WTC11 (cell line): ENCODE measurements around the gene SOCS6. TPM values are rescaled to one million over a fixed set of nuclear protein-coding genes. Genes with fewer than 3 reads are reported as not detected.

Experiments used
- ATAC-seq: fragments of 200-7000 bp; cut with Tn5 transposase; 2 replicates; pipeline ENCODE4 v1.10.0; 2021; ENCODE audit warnings: mild to moderate bottlenecking, moderate library complexity
- CTCF ChIA-PET: fragments of 300-600 bp; sonication (Branson Sonifier 250); formaldehyde crosslinking; loops from one replicate; lab custom pipeline; 2021; ENCODE audit warnings: antibody characterized with exemption; lab: Charles Lee
- POLR2A ChIA-PET: fragments of 350-600 bp; sonication (Branson Sonifier 250); formaldehyde crosslinking; loops from one replicate; lab custom pipeline; 2021; ENCODE audit warnings: antibody characterized with exemption; lab: Charles Lee
- DNase-seq: peaks from one replicate; pipeline ENCODE4 v3.0.0; 2021; ENCODE audit warnings: low spot score
- H3K27ac Mint-ChIP-seq: 2 replicates; pipeline ENCODE4 v1.8.0; 2021; ENCODE audit warnings: mixed read lengths
- H3K27me3 Mint-ChIP-seq: 2 replicates; pipeline ENCODE4 v1.8.0; 2021; ENCODE audit warnings: low read depth, mild to moderate bottlenecking, moderate library complexity, mixed read lengths
- H3K36me3 Mint-ChIP-seq: 2 replicates; pipeline ENCODE4 v1.8.0; 2021; ENCODE audit warnings: mixed read lengths
- H3K4me1 Mint-ChIP-seq: 2 replicates; pipeline ENCODE4 v1.8.0; 2022; ENCODE audit warnings: mixed read lengths
- H3K4me3 Mint-ChIP-seq: 2 replicates; pipeline ENCODE4 v1.8.0; 2021; ENCODE audit warnings: mild to moderate bottlenecking, moderate library complexity, mixed read lengths
- H3K9me3 Mint-ChIP-seq: 2 replicates; pipeline ENCODE4 v1.8.0; 2021; ENCODE audit warnings: mixed read lengths
- ARID4B ChIP-seq: sonication (generic); formaldehyde crosslinking; IDR thresholded peaks from 2 replicates; pipeline ENCODE4 v1.8.0; 2023; ENCODE audit warnings: missing genetic modification reagents, mild to moderate bottlenecking, borderline replicate concordance
- ATF1 ChIP-seq: sonication (generic); formaldehyde crosslinking; IDR thresholded peaks from 2 replicates; pipeline ENCODE4 v1.8.1; 2023; ENCODE audit warnings: mild to moderate bottlenecking, moderate library complexity, missing genetic modification reagents
- ATF6 ChIP-seq: sonication (generic); formaldehyde crosslinking; IDR thresholded peaks from 2 replicates; pipeline ENCODE4 v1.8.1; 2023; ENCODE audit warnings: mild to moderate bottlenecking, missing genetic modification reagents
- E2F4 ChIP-seq: sonication (generic); formaldehyde crosslinking; IDR thresholded peaks from 2 replicates; pipeline ENCODE4 v1.8.1; 2022; ENCODE audit warnings: low read depth, mild to moderate bottlenecking, moderate library complexity, missing genetic modification reagents, borderline replicate concordance
- FOXP1 ChIP-seq: sonication (generic); formaldehyde crosslinking; IDR thresholded peaks from 2 replicates; pipeline ENCODE4 v1.8.0; 2022; ENCODE audit warnings: missing genetic modification reagents, mild to moderate bottlenecking, moderate library complexity, borderline replicate concordance
- GABPB1 ChIP-seq: sonication (generic); formaldehyde crosslinking; IDR thresholded peaks from 2 replicates; pipeline ENCODE4 v1.8.1; 2023; ENCODE audit warnings: mild to moderate bottlenecking, missing genetic modification reagents
- HMGA2 ChIP-seq: fragments of 250-450 bp; sonication (Bioruptor Pico); IDR thresholded peaks from 2 replicates; pipeline ENCODE4 v1.4.0; 2021; ENCODE audit warnings: mild to moderate bottlenecking, moderate library complexity
- IRF1 ChIP-seq: sonication (generic); formaldehyde crosslinking; IDR thresholded peaks from 2 replicates; pipeline ENCODE4 v1.8.0; 2023; ENCODE audit warnings: missing genetic modification reagents
- MAX ChIP-seq: sonication (generic); formaldehyde crosslinking; IDR thresholded peaks from 2 replicates; pipeline ENCODE4 v1.8.0; 2022; ENCODE audit warnings: mild to moderate bottlenecking, missing genetic modification reagents
- MXD4 ChIP-seq: fragments of 250-450 bp; sonication (Bioruptor Pico); IDR thresholded peaks from 2 replicates; pipeline ENCODE4 v1.8.0; 2021; ENCODE audit warnings: mild to moderate bottlenecking, moderate library complexity, borderline replicate concordance
- OVOL2 ChIP-seq: fragments of 250-450 bp; sonication (Bioruptor Pico); IDR thresholded peaks from 2 replicates; pipeline ENCODE4 v1.9.0; 2021; ENCODE audit warnings: mild to moderate bottlenecking, borderline replicate concordance
- RORB ChIP-seq: fragments of 250-450 bp; sonication (Bioruptor Pico); IDR thresholded peaks from 2 replicates; pipeline ENCODE4 v1.9.0; 2021; ENCODE audit warnings: mild to moderate bottlenecking
- SMAD4 ChIP-seq: sonication (generic); formaldehyde crosslinking; IDR thresholded peaks from 2 replicates; pipeline ENCODE4 v1.8.0; 2022; ENCODE audit warnings: mild to moderate bottlenecking, missing genetic modification reagents
- SOX15 ChIP-seq: fragments of 250-450 bp; sonication (Bioruptor Pico); IDR thresholded peaks from 2 replicates; pipeline ENCODE4 v1.9.0; 2021; ENCODE audit warnings: mild to moderate bottlenecking
- ZBTB21 ChIP-seq: sonication (generic); formaldehyde crosslinking; IDR thresholded peaks from 2 replicates; pipeline ENCODE4 v1.8.1; 2023; ENCODE audit warnings: mild to moderate bottlenecking, missing genetic modification reagents, borderline replicate concordance
- ZNF423 ChIP-seq: fragments of 250-450 bp; sonication (Bioruptor Pico); IDR thresholded peaks from 2 replicates; pipeline ENCODE4 v2.1.2; 2022; ENCODE audit warnings: mild to moderate bottlenecking, moderate library complexity
- total RNA-seq: library from RNA; stranded (reverse); gene quantifications from 3 replicates; pipeline ENCODE4 v1.2.3, GENCODE V29; 2021
- TF ChIP-seq, protein P1 (sequence below): fragments of 250-450 bp; sonication (Bioruptor Pico); conservative IDR thresholded peaks from 2 replicates; pipeline ENCODE4 v1.9.0; 2021; ENCODE audit warnings: mild to moderate bottlenecking
- TF ChIP-seq, protein P2 (sequence below): sonication (generic); formaldehyde crosslinking; IDR thresholded peaks from 2 replicates; pipeline ENCODE4 v1.8.0; 2023; ENCODE audit warnings: mild to moderate bottlenecking, missing genetic modification reagents
- TF ChIP-seq, protein P3 (sequence below): sonication (generic); formaldehyde crosslinking; IDR thresholded peaks from 2 replicates; pipeline ENCODE4 v1.8.1; 2023; ENCODE audit warnings: mild to moderate bottlenecking, missing genetic modification reagents, moderate library complexity
- TF ChIP-seq, protein P4 (sequence below): fragments of 250-450 bp; sonication (Bioruptor Pico); IDR thresholded peaks from 2 replicates; pipeline ENCODE4 v1.9.0; 2021; ENCODE audit warnings: moderate library complexity, mild to moderate bottlenecking, inconsistent platforms, borderline replicate concordance

Gene SOCS6
- total RNA-seq, 1 experiment from 2014 or later, result 16.5 TPM

- Mint-ChIP-seq H3K27ac (peak overlapping the region; percentile 31), H3K4me1 (peaks cover 9% of the 10 kb centered on the region; the same call in 1 of the 2 replicates), H3K27me3 (no peaks in the 10 kb centered on the region), H3K4me3 (no peak overlapping the region), H3K36me3 (peaks cover 16% of the 10 kb centered on the region), H3K9me3 (no peaks in the 10 kb centered on the region)
- ChIA-PET POLR2A (no interaction called here), CTCF (no interaction called here)
- DNase-seq, result no peak
- no peak for TF ChIP-seq SOX15 (CRISPR knock-in tag)
- TF ChIP-seq ATF1 (CRISPR knock-in tag), result no peak
- TF ChIP-seq, protein P1, sequence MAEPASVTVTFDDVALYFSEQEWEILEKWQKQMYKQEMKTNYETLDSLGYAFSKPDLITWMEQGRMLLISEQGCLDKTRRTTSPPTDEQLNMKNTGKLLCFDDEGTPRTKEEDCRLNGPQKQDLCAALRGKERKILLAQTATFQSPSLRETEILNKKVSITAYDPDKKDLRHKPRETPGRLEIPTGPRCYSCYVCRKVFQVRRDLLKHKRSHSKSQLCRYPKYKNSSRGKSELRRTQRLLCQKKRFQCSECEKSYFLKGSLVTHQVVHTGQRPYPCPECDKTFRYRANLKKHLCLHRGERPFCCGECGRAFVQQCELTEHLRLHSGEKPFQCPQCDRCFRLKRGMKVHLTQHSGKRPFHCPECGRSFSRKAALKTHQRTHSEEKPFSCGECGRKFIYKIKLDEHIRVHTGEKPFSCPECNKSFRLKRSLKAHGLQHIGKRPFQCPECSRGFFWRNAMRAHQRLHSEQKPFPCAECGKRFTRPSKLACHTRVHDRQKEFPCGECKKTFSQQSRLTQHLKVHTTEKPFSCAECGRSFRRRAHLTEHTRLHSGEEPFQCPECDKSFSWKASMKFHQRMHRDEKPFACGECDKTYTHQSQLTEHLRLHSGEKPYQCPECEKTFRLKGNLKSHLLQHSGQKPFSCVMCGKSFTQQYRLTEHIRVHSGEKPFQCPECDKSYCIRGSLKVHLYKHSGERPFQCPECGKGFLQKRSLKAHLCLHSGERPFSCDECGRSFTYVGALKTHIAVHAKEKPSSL (CRISPR knock-in tag), result no peak
- TF ChIP-seq HMGA2 (CRISPR knock-in tag), result no peak
- TF ChIP-seq OVOL2, result no peak
- TF ChIP-seq RORB (CRISPR knock-in tag), result no peak
- no peak for TF ChIP-seq MXD4 (CRISPR knock-in tag)
- TF ChIP-seq, protein P2, sequence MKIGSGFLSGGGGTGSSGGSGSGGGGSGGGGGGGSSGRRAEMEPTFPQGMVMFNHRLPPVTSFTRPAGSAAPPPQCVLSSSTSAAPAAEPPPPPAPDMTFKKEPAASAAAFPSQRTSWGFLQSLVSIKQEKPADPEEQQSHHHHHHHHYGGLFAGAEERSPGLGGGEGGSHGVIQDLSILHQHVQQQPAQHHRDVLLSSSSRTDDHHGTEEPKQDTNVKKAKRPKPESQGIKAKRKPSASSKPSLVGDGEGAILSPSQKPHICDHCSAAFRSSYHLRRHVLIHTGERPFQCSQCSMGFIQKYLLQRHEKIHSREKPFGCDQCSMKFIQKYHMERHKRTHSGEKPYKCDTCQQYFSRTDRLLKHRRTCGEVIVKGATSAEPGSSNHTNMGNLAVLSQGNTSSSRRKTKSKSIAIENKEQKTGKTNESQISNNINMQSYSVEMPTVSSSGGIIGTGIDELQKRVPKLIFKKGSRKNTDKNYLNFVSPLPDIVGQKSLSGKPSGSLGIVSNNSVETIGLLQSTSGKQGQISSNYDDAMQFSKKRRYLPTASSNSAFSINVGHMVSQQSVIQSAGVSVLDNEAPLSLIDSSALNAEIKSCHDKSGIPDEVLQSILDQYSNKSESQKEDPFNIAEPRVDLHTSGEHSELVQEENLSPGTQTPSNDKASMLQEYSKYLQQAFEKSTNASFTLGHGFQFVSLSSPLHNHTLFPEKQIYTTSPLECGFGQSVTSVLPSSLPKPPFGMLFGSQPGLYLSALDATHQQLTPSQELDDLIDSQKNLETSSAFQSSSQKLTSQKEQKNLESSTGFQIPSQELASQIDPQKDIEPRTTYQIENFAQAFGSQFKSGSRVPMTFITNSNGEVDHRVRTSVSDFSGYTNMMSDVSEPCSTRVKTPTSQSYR (CRISPR knock-in tag), result no peak
- TF ChIP-seq SMAD4 (CRISPR knock-in tag), result no peak
- peak; percentile 46 for ATAC-seq
Measured at GRCh38 chr18:70322928-70323327, 34.1 kb downstream of the SOCS6 start.

- no peaks in the 10 kb centered on the region for H3K27me3 Mint-ChIP-seq
- ATAC-seq (no peak), DNase-seq (no peak)
- no peak overlapping the region for H3K4me3 Mint-ChIP-seq
- H3K36me3 Mint-ChIP-seq, result peaks cover 16% of the 10 kb centered on the region
- H3K27ac Mint-ChIP-seq, result no peak overlapping the region
- ChIA-PET CTCF (interaction anchor here (1.0 kb wide), 1 partner anchor 108 kb away, joined by 3 read pairs; no protein-coding TSS in a partner anchor), POLR2A (no interaction called here)
- H3K4me1 Mint-ChIP-seq, result peaks cover 9% of the 10 kb centered on the region; the same call in 1 of the 2 replicates
- H3K9me3 Mint-ChIP-seq, result no peaks in the 10 kb centered on the region
- TF ChIP-seq IRF1 (CRISPR knock-in tag) (no peak), OVOL2 (no peak), ZNF423 (CRISPR knock-in tag) (no peak), ARID4B (CRISPR knock-in tag) (no peak), E2F4 (CRISPR knock-in tag) (no peak), ZBTB21 (CRISPR knock-in tag) (no peak), GABPB1 (CRISPR knock-in tag) (no peak), MAX (no peak), ATF6 (CRISPR knock-in tag) (no peak), FOXP1 (no peak)
- TF ChIP-seq, protein P3, sequence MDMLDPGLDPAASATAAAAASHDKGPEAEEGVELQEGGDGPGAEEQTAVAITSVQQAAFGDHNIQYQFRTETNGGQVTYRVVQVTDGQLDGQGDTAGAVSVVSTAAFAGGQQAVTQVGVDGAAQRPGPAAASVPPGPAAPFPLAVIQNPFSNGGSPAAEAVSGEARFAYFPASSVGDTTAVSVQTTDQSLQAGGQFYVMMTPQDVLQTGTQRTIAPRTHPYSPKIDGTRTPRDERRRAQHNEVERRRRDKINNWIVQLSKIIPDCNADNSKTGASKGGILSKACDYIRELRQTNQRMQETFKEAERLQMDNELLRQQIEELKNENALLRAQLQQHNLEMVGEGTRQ (CRISPR knock-in tag), result no peak
- TF ChIP-seq, protein P4, sequence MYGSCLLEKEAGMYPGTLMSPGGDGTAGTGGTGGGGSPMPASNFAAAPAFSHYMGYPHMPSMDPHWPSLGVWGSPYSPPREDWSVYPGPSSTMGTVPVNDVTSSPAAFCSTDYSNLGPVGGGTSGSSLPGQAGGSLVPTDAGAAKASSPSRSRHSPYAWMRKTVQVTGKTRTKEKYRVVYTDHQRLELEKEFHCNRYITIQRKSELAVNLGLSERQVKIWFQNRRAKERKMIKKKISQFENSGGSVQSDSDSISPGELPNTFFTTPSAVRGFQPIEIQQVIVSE (CRISPR knock-in tag), result no peak
Measured at GRCh38 chr18:70324897-70325296, 36.1 kb downstream of the SOCS6 start.
